Left ventricle myocardium inferior (tissue), 1 donor: Measurements from ENCODE around the gene FYB1. TPM values are rescaled to one million over a fixed set of nuclear protein-coding genes. Genes with fewer than 3 reads are reported as not detected.

Experiments used
- DNase-seq: peaks from one replicate; pipeline ENCODE4 v3.0.0-alpha.2; 2020
- H3K27ac ChIP-seq: fragments of 200-600 bp; replicated peaks from 2 replicates; pipeline ENCODE4 v1.8.0; 2021
- H3K27me3 ChIP-seq: fragments of 200-600 bp; 2 replicates; pipeline ENCODE4 v1.8.0; 2021; ENCODE audit warnings: low read depth
- H3K36me3 ChIP-seq: fragments of 200-600 bp; 2 replicates; pipeline ENCODE4 v1.8.0; 2021
- H3K4me1 ChIP-seq: fragments of 200-600 bp; 2 replicates; pipeline ENCODE4 v1.8.0; 2021
- H3K4me3 ChIP-seq: fragments of 200-600 bp; 2 replicates; pipeline ENCODE4 v1.8.0; 2021; ENCODE audit warnings: mild to moderate bottlenecking, moderate library complexity
- H3K9me3 ChIP-seq: fragments of 200-600 bp; replicated peaks from 2 replicates; pipeline ENCODE4 v1.8.0; 2021
- intact Hi-C: fragments of 100-400 bp; cut with micrococcal nuclease; formaldehyde crosslinking; loops from one replicate; pipeline ENCODE4 v1.11.0; 2022
- total RNA-seq: library from RNA; stranded (reverse); fragmentation: NEBNext Ultra II Directional; extraction: Animal tissue kit (Norgen Biotek cat#: 25700); gene quantifications from one replicate; pipeline ENCODE4 v1.2.1, GENCODE V29; 2021
- TF ChIP-seq, protein P1 (sequence below): fragments of 200-600 bp; IDR thresholded peaks from 2 replicates; pipeline ENCODE4 v1.8.0; 2021; ENCODE audit warnings: antibody characterized with exemption, mild to moderate bottlenecking, borderline replicate concordance
- donor health status: DM: no; HTN: yes; CAD: no; lungs with severe emphysema.

Gene FYB1
- total RNA-seq, 1 donor from 2014 or later = 4.9 TPM

DNA sequence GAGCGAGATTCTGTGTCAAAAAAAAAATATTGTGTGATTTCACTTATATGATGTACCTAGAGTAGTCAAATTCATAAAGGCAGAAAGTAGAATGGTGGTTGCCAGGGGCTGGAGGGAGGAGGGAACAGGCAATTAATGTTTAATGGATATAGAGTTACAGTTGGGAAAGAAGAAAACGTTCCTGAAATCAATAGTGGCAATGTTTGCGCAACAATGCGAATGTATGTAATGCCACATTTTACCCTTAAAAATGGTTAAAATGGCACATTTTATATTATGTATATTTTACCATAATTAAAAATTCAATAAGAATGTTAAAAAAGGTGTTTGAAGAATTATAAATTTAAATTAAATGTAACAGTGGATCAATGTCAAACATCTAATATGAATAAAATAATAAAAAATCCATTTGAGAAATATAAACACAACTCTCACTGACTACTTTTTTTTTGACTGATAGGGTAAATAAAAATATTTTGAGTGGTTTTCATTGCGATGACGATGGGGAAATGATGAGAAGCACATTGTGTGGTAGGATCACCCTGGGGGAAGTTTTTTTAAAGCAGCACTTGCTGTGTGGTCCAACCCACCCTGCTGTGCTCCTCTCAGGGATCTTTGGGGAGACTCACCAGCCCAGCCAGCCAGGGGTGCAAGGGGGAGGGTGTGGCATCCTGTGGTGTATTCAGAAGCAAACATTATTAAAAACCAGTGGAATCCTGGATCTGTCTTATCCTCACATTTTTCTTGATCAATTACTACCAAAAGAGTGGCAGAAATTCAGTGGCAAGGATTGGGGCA is 4.3 kb downstream of the FYB1 start:
- Histone ChIP-seq H3K4me1 (no peaks in the 10 kb centered on the region), H3K4me3 (no peak overlapping the region), H3K27ac (no peak overlapping the region), H3K27me3 (peaks cover 14% of the 10 kb centered on the region), H3K36me3 (no peaks in the 10 kb centered on the region), H3K9me3 (no peaks in the 10 kb centered on the region)
- TF ChIP-seq, protein P1, sequence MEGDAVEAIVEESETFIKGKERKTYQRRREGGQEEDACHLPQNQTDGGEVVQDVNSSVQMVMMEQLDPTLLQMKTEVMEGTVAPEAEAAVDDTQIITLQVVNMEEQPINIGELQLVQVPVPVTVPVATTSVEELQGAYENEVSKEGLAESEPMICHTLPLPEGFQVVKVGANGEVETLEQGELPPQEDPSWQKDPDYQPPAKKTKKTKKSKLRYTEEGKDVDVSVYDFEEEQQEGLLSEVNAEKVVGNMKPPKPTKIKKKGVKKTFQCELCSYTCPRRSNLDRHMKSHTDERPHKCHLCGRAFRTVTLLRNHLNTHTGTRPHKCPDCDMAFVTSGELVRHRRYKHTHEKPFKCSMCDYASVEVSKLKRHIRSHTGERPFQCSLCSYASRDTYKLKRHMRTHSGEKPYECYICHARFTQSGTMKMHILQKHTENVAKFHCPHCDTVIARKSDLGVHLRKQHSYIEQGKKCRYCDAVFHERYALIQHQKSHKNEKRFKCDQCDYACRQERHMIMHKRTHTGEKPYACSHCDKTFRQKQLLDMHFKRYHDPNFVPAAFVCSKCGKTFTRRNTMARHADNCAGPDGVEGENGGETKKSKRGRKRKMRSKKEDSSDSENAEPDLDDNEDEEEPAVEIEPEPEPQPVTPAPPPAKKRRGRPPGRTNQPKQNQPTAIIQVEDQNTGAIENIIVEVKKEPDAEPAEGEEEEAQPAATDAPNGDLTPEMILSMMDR = no peak
- intact Hi-C loops = loop anchor here (5.0 kb wide), 2 partner anchors 67 to 357 kb away; no protein-coding TSS in a partner anchor
- no peak for DNase-seq

DNA sequence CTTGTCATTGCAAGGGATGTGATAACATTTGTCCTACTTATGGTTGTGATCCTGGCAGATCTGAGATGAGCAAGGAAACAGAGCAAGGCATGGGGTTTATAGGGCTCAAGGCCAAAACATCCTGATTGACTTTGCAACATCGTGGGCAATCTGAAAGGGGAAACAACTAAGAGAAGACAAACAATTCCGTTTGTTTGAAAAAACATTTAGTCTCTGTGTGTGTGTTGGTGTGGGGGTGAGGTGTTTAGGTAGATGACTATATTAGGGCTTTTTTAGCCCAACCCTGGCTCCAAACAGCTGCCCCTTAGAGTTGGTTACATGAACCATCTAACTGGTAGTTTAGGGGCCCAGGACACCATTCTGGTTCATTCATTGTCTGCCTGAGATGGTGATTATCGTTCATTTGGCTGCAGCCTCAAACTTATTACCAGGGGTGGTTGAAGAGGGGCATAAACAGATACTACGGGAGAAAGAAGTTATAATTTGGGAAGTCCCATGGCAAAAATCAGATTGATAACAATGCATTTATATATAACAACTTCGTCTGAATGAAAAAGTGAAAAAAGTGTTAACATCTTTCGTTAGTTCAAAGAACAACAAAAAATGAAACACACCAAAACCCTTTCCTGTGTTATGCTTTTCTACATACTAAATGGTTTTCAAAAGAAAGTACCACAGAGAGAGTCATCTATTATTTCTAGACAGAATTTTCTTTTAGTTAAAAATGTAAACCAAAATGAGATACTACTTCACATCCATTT is 5.7 kb downstream of the FYB1 start:
- DNase-seq = no peak
- TF ChIP-seq, protein P1 = no peak
- H3K27ac ChIP-seq = no peak overlapping the region
- intact Hi-C loops = no loop called here
- peaks cover 14% of the 10 kb centered on the region for H3K27me3 ChIP-seq
- H3K36me3 ChIP-seq = no peaks in the 10 kb centered on the region
- no peaks in the 10 kb centered on the region for H3K4me1 ChIP-seq
- H3K9me3 ChIP-seq = no peaks in the 10 kb centered on the region
- no peak overlapping the region for H3K4me3 ChIP-seq

DNA sequence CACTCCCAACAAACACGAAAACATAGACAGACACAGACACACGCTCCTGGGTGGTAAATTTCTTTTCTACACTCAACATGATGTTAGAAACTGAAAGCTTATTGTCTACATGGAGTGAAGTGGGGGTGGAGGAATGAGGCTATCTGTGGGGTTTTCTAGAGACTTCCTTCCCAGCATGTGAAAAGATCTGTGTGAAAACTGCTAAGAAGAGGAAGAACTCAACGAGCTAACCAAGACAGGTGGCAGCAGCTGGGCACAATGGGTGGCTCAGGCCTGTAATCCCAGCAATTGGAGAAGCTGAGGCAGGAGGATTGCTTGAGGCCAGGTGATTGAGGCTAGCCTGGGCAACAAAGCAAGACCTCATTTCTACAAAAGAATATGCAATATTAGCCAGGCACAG is 7.6 kb downstream of the FYB1 start:
- Histone ChIP-seq H3K4me3 (no peak overlapping the region), H3K4me1 (no peaks in the 10 kb centered on the region), H3K9me3 (no peaks in the 10 kb centered on the region), H3K27me3 (peaks cover 15% of the 10 kb centered on the region), H3K36me3 (no peaks in the 10 kb centered on the region), H3K27ac (no peak overlapping the region)
- TF ChIP-seq, protein P1 = no peak
- no peak for DNase-seq
- intact Hi-C loops = no loop called here

DNA sequence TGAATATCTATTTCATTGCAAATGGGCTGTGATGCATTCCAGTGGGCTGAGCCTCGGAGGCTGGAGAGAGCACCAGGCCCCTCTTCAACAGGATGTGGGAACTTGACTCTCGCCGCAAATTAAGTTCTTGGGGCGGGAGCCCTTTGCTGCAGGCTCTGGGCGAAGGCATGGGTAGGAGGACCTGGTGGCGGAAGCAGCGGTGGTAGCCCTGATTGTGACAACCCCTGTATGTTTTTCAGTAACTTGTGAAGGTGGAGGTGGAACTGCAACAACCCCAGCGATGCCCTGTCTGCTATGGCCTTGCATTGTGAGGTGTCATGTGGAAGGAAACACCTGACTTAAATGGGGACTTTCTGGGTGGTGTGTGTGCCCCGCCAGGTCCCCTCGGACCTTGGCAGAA is 9.4 kb downstream of the FYB1 start:
- Histone ChIP-seq H3K9me3 (no peaks in the 10 kb centered on the region), H3K27me3 (peaks cover 18% of the 10 kb centered on the region), H3K27ac (no peak overlapping the region), H3K36me3 (no peaks in the 10 kb centered on the region), H3K4me3 (no peak overlapping the region), H3K4me1 (no peaks in the 10 kb centered on the region)
- DNase-seq = no peak
- TF ChIP-seq, protein P1 = no peak
- intact Hi-C loops = no loop called here

DNA sequence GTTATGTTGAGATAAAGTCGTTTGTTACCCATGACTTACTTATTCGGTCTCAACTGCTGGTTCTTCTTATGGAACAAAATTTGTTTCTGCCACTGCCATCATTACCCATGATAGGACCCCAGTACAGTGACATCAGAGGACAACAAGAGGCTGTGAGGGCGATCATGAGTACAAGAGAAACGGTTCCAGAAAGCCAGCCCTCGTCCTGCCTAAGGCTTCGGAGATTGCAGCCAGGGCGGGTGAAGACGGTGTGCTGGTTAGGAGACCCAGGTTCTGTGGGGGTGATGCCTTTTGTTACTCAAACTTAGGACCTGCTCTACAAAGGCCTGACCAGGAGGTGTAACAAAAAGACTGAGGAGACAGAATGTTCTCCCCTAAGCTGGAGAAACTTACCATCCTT is 10.9 kb downstream of the FYB1 start:
- intact Hi-C loops = no loop called here
- no peak for DNase-seq
- TF ChIP-seq, protein P1 = no peak
- Histone ChIP-seq H3K36me3 (no peaks in the 10 kb centered on the region), H3K9me3 (no peaks in the 10 kb centered on the region), H3K4me3 (no peak overlapping the region), H3K27ac (no peak overlapping the region), H3K4me1 (no peaks in the 10 kb centered on the region), H3K27me3 (peaks cover 18% of the 10 kb centered on the region)
